GM19452 (cell line): Measurements from ENCODE around the gene RFNG.

Experiments used
- ATAC-seq: cut with Tn5 transposase; IDR thresholded peaks from one replicate; pipeline ENCODE4 v1.9.1; 2021; ENCODE audit not compliant: unreplicated experiment

The RFNG gene

GRCh38 chr17:82059272-82060000 lies 7.8 kb upstream of the RFNG start:
- ATAC-seq: no peak

GRCh38 chr17:82058855-82059249 lies 7.2 kb upstream of the RFNG start:
- ATAC-seq: no peak

GRCh38 chr17:82058230-82058854 lies 6.7 kb upstream of the RFNG start:
- no peak for ATAC-seq

GRCh38 chr17:82056729-82057621 lies 5.4 kb upstream of the RFNG start:
- ATAC-seq: no peak

GRCh38 chr17:82055965-82056728 lies 4.5 kb upstream of the RFNG start:
- no peak for ATAC-seq

GRCh38 chr17:82055023-82055964 lies 3.7 kb upstream of the RFNG start:
- no peak for ATAC-seq

- no peak for ATAC-seq
Observed at GRCh38 chr17:82054351-82055022, 2.9 kb upstream of the RFNG start.

GRCh38 chr17:82053556-82054263 lies 2.1 kb upstream of the RFNG start:
- ATAC-seq: no peak

- ATAC-seq: no peak
Observed at GRCh38 chr17:82053130-82053529, 1.5 kb upstream of the RFNG start.

GRCh38 chr17:82052638-82053059 lies 1.0 kb upstream of the RFNG start:
- no peak for ATAC-seq

- peak; percentile 8 for ATAC-seq
Observed at GRCh38 chr17:82050761-82051641, 610 bp downstream of the RFNG start.

GRCh38 chr17:82050152-82050760 lies 1.4 kb downstream of the RFNG start:
- ATAC-seq: no peak

- ATAC-seq: no peak
Observed at GRCh38 chr17:82049521-82049971, 2.1 kb downstream of the RFNG start.

- ATAC-seq: no peak
Observed at GRCh38 chr17:82049106-82049505, 2.5 kb downstream of the RFNG start.

GRCh38 chr17:82048571-82048971 lies 3.0 kb downstream of the RFNG start:
- no peak for ATAC-seq

- ATAC-seq: no peak
Observed at GRCh38 chr17:82047914-82048570, 3.6 kb downstream of the RFNG start.

GRCh38 chr17:82047379-82047778 lies 4.2 kb downstream of the RFNG start:
- ATAC-seq: no peak
